RWPE1 (cell line): ENCODE data around the gene SEC14L5.

Experiments
- CTCF ChIA-PET: fragments of 350-600 bp; sonication (Branson Sonifier 250); formaldehyde crosslinking; extraction: SDS; loops from one replicate; lab custom pipeline; 2021; lab: Yijun Ruan, JAX
- POLR2A ChIA-PET: fragments of 400-600 bp; formaldehyde crosslinking; extraction: SDS; loops from one replicate; lab custom pipeline; 2020; ENCODE audit warnings: antibody characterized with exemption; ENCODE audit not compliant: low non-redundant PET; lab: Yijun Ruan, JAX
- DNase-seq: peaks from one replicate; pipeline ENCODE4 v3.0.0; 2012; ENCODE audit warnings: low spot score
- H3K27ac ChIP-seq: fragments of 450-650 bp; 2 replicates; pipeline ENCODE4 v1.5.1; 2017
- CTCF ChIP-seq: fragments of 450-650 bp; conservative IDR thresholded peaks from 2 replicates; pipeline ENCODE4 v1.5.1; 2017; ENCODE audit warnings: low read depth, mild to moderate bottlenecking

SEC14L5 gene

GRCh38 chr16:5001571-5001970 lies 43.4 kb downstream of the SEC14L5 start:
- ChIA-PET CTCF (no interaction called here), POLR2A (no interaction called here)
- no peak overlapping the region for H3K27ac ChIP-seq
- DNase-seq: no peak
- TF ChIP-seq CTCF: no peak

DNA sequence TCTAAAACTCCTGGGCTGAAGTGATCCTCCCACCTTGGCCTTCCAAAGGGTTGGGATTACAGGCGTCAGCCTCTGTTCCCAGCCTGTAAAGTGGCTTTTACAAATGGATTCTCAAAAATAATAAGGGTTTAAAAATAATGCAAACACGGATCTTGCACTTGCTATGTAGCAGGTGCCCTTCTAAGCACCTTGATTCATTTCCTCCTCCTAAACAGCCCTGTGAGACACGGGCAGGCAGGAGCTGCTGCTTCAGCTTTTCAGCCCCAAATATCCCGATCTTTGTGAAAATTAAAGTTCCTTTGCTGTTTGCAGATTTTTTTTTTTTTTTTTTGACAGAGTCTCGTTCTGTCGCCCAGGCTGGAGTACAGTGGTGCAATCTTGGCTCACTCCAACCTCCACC lies 43.9 kb downstream of the SEC14L5 start:
- DNase-seq: no peak
- ChIA-PET CTCF (no interaction called here), POLR2A (no interaction called here)
- H3K27ac ChIP-seq: no peak overlapping the region
- TF ChIP-seq CTCF: no peak

GRCh38 chr16:5002699-5003143 lies 44.6 kb downstream of the SEC14L5 start:
- DNase-seq: no peak
- no peak for TF ChIP-seq CTCF
- ChIA-PET POLR2A (no interaction called here), CTCF (no interaction called here)
- H3K27ac ChIP-seq: no peak overlapping the region

- no peak for DNase-seq
- ChIA-PET POLR2A (no interaction called here), CTCF (no interaction called here)
- no peak for TF ChIP-seq CTCF
- H3K27ac ChIP-seq: no peak overlapping the region
Measured at GRCh38 chr16:5003211-5003610, 45.1 kb downstream of the SEC14L5 start.

DNA sequence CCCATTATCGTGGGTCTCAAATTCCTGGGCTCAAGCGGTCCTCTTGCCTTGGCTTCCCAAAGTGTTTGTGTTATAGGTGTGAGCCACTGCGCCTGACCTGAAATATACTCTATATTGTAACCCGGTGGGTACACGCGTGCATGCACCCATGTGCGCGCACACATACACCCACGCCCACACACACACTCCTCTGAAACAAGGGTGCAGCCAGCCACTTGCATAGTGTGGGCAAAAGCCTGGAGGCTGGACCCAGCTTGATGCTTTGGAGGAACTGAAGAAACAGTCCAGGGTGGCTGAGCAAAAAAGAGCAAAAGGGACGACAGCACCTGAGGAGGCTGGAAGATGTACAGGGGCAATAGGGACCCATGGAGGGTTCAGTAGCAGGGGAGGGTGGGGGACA lies 45.7 kb downstream of the SEC14L5 start:
- ChIA-PET POLR2A (no interaction called here), CTCF (no interaction called here)
- no peak for TF ChIP-seq CTCF
- no peak for DNase-seq
- no peak overlapping the region for H3K27ac ChIP-seq

DNA sequence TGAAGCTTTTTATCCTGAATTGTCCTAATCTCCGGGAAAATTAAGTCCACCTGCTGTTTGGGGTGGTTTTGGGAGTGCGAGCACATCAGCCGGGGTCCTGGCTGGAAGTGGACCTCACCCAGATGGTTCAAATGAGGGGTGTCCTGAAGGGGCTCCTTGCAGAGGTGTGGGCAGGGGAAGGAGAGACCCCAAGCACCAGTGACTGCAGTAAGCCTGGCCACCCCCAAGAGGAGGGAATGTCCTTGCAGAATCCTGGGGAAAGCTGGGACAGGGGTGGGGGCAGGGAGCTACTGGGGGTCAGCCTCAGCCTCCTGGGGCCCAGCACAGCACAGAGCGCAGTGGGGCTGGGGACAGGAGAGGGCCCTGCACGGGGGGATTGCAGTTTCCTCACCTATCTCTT lies 46.2 kb downstream of the SEC14L5 start:
- H3K27ac ChIP-seq: no peak overlapping the region
- no peak for TF ChIP-seq CTCF
- ChIA-PET CTCF (no interaction called here), POLR2A (no interaction called here)
- DNase-seq: no peak

DNA sequence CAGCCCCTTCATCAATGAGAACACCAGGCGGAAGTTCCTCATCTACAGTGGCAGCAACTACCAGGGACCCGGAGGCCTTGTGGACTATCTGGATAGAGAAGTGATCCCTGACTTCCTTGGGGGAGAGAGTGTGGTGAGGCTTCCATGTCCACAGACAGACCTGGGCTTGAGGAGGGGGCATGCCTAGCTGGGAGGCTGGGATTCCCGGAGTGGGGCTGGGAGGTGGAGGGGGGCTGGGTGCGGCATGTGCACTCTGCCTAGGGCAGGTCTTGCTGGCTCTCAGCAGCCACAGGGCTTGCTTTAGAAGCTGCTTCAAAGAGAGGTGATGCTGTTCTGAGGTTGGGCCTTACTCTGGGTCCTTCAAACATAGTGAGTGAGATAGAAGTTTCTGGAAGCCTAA lies 47.8 kb downstream of the SEC14L5 start:
- DNase-seq: no peak

More for the DNA sequence above, 47.8 kb downstream of the SEC14L5 start:
- CTCF ChIA-PET: no interaction called here
- H3K27ac ChIP-seq: no peak overlapping the region
- TF ChIP-seq CTCF: no peak
- POLR2A ChIA-PET: no interaction called here
